ENCODE results near the gene PDE11A.

Gene PDE11A

DNA sequence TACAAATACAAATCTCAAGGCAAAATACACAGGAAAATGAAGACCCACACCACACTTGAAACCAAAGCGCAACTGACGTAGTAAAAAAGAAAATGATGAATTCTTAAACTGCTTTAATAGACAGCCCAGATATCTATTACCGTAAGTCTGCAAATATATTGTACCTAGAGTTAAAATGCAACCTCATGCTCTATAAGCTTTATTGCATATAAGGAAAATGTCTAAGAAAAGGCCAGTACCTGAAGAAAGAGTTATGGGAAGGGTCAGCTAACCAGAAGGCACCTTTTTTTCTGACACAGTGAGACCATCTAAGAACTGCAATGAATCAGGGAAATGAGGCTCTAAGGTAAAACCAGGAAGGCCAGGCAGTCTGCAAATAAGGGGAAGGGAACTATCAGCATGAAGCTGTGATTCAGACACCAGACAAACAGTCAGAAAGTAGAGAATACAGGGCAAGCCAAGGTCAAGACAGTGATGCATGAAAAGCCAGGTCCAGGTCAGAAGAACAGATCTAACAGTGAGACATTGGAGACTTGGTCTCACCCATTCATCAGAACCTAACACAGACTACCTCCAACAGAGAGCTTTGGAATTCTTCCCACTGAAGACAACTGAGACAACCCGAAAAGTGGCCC lies 46.9 kb downstream of the PDE11A start:
- Histone ChIP-seq H3K27me3 (ENCODE audit: control insufficient read depth, insufficient read depth, low read length) (no peaks in the 10 kb centered on the region), H3K36me3 (ENCODE audit: control insufficient read depth, insufficient read depth, low read length) (no peaks in the 10 kb centered on the region), H3K4me3 (ENCODE audit: low read depth, low read length) (no peak overlapping the region), H3K27ac (no peak overlapping the region), H3K4me1 (peaks cover 11% of the 10 kb centered on the region), H2AFZ (no peak overlapping the region), H3K79me2 (peaks cover 2% of the 10 kb centered on the region), H3K4me2 (ENCODE audit: low read length) (no peak overlapping the region), H3K9me3 (ENCODE audit: control insufficient read depth, low read length) (no peaks in the 10 kb centered on the region), H3K9ac (no peak overlapping the region)
- TF ChIP-seq, protein P1, sequence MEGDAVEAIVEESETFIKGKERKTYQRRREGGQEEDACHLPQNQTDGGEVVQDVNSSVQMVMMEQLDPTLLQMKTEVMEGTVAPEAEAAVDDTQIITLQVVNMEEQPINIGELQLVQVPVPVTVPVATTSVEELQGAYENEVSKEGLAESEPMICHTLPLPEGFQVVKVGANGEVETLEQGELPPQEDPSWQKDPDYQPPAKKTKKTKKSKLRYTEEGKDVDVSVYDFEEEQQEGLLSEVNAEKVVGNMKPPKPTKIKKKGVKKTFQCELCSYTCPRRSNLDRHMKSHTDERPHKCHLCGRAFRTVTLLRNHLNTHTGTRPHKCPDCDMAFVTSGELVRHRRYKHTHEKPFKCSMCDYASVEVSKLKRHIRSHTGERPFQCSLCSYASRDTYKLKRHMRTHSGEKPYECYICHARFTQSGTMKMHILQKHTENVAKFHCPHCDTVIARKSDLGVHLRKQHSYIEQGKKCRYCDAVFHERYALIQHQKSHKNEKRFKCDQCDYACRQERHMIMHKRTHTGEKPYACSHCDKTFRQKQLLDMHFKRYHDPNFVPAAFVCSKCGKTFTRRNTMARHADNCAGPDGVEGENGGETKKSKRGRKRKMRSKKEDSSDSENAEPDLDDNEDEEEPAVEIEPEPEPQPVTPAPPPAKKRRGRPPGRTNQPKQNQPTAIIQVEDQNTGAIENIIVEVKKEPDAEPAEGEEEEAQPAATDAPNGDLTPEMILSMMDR (IDR thresholded peaks at IDR 0.05) = no peak

DNA sequence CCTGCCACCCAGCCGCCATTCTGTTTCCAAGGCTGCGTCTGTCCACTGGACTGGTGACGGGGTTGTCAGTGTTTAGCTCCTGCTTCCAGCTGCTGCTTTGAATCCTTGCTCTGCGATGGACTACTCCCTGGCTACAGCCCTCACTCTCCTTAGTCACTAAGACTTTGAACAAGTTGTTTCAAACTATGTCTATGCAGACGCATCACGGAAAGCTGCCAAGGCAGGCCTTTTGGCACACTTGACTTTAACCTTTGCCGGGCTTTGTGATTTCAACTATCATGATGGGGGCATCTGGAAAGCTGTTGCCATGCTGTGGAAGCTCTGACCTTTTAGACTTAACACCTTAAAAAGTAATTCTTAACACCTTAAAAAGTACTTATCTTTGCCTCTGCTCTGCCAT lies 54.4 kb downstream of the PDE11A start:
- Histone ChIP-seq H3K4me2 (ENCODE audit: low read length) (no peak overlapping the region), H3K27ac (peak overlapping the region; percentile 43), H3K79me2 (peaks cover 3% of the 10 kb centered on the region), H3K9ac (no peak overlapping the region), H3K9me3 (ENCODE audit: control insufficient read depth, low read length) (no peaks in the 10 kb centered on the region), H3K4me3 (ENCODE audit: low read depth, low read length) (no peak overlapping the region), H2AFZ (peak overlapping the region; percentile 69), H3K4me1 (peaks cover 5% of the 10 kb centered on the region), H3K27me3 (ENCODE audit: control insufficient read depth, insufficient read depth, low read length) (no peaks in the 10 kb centered on the region), H3K36me3 (ENCODE audit: control insufficient read depth, insufficient read depth, low read length) (no peaks in the 10 kb centered on the region)
- TF ChIP-seq, protein P1 (IDR thresholded peaks at IDR 0.05) = no peak

DNA sequence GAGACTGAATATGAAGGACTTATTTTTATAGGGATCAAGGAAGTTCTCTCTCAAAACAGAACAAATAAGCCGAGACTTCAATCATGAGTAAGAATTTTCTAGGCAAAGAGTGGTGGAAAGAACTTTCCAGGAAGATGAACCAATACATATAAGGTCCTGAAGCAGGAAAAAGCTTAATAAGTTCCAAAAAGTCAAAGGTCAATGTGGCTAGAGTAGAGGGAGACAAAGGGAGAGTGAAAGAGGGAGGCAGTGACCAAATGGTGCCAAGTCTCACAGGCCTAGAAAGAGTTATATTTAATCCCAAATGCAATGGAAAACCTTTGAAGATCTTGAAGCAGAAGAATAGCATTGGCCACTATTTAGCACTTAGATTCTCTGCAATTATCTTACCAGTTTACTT lies 56.0 kb downstream of the PDE11A start:
- no peak overlapping the region for H3K27ac ChIP-seq
- no peak overlapping the region for H3K4me2 ChIP-seq (ENCODE audit: low read length)
- H3K9me3 ChIP-seq (ENCODE audit: control insufficient read depth, low read length) = no peaks in the 10 kb centered on the region
- no peaks in the 10 kb centered on the region for H3K36me3 ChIP-seq (ENCODE audit: control insufficient read depth, insufficient read depth, low read length)
- no peaks in the 10 kb centered on the region for H3K4me1 ChIP-seq
- TF ChIP-seq, protein P1 (IDR thresholded peaks at IDR 0.05) = no peak
- H2AFZ ChIP-seq = no peak overlapping the region
- H3K9ac ChIP-seq = no peak overlapping the region
- no peaks in the 10 kb centered on the region for H3K27me3 ChIP-seq (ENCODE audit: control insufficient read depth, insufficient read depth, low read length)
- H3K79me2 ChIP-seq = peaks cover 3% of the 10 kb centered on the region
- no peak overlapping the region for H3K4me3 ChIP-seq (ENCODE audit: low read depth, low read length)

DNA sequence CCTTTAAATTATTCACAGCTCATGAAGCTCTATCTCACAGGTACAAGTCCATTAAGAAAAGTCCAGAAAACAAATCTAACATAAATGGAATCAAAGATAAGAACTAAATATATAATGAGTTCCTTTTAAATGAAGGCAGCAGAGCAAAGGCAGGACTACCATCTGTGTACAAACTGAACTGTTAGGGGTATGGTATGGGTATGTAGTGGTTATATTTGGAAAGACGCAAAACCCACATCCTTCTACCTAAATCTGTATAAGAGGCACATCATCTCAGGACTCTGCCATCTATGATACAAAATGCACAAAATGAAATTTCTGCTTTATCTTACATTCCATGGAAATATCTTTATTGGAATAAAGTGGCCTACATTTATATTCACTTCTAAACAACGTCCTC lies 59.9 kb downstream of the PDE11A start:
- Histone ChIP-seq H3K4me3 (ENCODE audit: low read depth, low read length) (no peak overlapping the region), H2AFZ (no peak overlapping the region), H3K36me3 (ENCODE audit: control insufficient read depth, insufficient read depth, low read length) (no peaks in the 10 kb centered on the region), H3K9me3 (ENCODE audit: control insufficient read depth, low read length) (no peaks in the 10 kb centered on the region), H3K4me2 (ENCODE audit: low read length) (no peak overlapping the region), H3K4me1 (no peaks in the 10 kb centered on the region), H3K79me2 (no peaks in the 10 kb centered on the region), H3K27ac (no peak overlapping the region), H3K9ac (no peak overlapping the region), H3K27me3 (ENCODE audit: control insufficient read depth, insufficient read depth, low read length) (no peaks in the 10 kb centered on the region)
- TF ChIP-seq, protein P1 (IDR thresholded peaks at IDR 0.05) = no peak

DNA sequence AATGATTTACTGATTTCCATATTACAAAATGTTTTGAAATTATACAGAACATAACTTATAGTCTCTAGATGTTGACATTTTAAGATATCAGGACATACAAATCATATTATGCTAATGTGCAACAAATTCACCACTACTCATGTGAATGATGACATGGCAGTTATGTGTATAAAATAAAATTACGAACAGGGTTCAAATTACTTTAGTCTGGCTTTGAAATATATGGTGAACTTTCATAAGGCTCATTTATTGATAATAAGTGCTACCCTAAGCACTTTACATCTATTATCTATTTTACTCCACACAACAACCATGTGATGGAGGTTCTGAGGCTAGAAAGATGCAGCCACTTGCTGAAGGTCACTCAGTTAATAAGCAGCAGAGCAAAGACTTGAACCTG lies 62.8 kb downstream of the PDE11A start:
- H3K36me3 ChIP-seq (ENCODE audit: control insufficient read depth, insufficient read depth, low read length) = no peaks in the 10 kb centered on the region
- TF ChIP-seq, protein P1 (IDR thresholded peaks at IDR 0.05) = no peak
- H3K4me2 ChIP-seq (ENCODE audit: low read length) = no peak overlapping the region
- H3K4me3 ChIP-seq (ENCODE audit: low read depth, low read length) = no peak overlapping the region
- no peaks in the 10 kb centered on the region for H3K79me2 ChIP-seq
- no peaks in the 10 kb centered on the region for H3K4me1 ChIP-seq
- no peak overlapping the region for H3K9ac ChIP-seq
- no peaks in the 10 kb centered on the region for H3K9me3 ChIP-seq (ENCODE audit: control insufficient read depth, low read length)
- H2AFZ ChIP-seq = no peak overlapping the region
- H3K27me3 ChIP-seq (ENCODE audit: control insufficient read depth, insufficient read depth, low read length) = no peaks in the 10 kb centered on the region
- no peak overlapping the region for H3K27ac ChIP-seq

All from parathyroid adenoma (tissue), 2 donors.